Neural progenitor cell (in vitro differentiated cells): ENCODE data around the gene RNF2.

Experiments used
- CTCF ChIP-seq: fragments of 200-600 bp; sonication (generic); IDR thresholded peaks from 2 replicates; pipeline ENCODE4 v1.5.1; 2017; ENCODE audit warnings: antibody characterized with exemption, mild to moderate bottlenecking
- EZH2 ChIP-seq: fragments of 200-600 bp; sonication (generic); IDR thresholded peaks from 2 replicates; pipeline ENCODE4 v1.6.1; 2017; ENCODE audit warnings: antibody characterized with exemption, mild to moderate bottlenecking, moderate library complexity
- EZH2phosphoT487 ChIP-seq: fragments of 200-600 bp; sonication (generic); IDR thresholded peaks from 2 replicates; pipeline ENCODE4 v1.6.1; 2017; ENCODE audit warnings: antibody characterized with exemption

DNA sequence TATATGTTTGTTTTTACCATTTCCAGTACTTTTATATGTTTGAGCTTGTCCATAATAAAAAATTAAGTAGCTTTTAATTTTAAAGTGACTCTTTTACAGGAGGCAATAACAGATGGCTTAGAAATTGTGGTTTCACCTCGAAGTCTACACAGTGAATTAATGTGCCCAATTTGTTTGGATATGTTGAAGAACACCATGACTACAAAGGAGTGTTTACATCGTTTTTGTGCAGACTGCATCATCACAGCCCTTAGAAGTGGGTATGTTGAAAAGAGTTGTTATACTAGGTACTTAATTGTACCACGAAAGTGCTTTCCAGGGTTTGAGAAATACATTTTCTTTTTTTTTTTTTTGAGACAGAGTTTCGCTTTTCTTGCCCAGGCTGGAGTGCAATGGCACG lies 46.1 kb downstream of the RNF2 start:
- TF ChIP-seq CTCF (no peak), EZH2 (no peak), EZH2phosphoT487 (no peak)
